Measurements from ENCODE around the gene OR6Q1.

DNA sequence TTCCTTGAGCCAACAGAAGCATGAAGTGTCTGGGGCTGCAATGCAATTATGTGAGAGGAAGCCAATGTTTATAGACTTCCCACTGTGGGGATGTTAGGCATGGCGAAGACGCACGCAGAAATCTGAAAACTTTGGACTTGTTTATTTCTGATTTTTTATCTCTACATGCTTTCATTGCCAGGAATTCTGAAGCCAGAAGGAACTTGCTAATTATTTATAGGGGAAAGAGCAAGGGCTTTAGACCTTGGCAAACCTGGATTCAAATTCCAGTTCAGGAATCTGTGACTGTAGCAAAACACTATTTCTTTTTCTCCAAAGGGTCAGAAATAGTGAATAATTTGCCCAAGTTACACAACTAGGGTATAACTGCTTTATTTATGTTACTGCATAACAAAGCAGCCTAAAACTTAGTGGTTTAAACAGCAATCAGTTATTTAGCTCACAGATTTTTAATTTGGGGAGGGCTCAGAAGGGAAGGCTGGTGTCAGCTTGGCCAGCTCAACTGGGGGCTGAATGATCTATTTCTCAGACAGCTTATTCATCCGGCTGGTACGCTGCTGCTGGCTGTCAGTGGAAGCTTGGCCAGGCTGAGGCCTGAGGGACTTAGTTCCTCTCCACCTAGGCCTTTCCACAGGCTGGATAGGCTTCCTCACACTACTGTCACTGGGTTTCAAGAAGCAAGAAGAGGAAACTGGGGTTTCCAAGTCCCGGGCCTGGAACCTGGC is 1.9 kb upstream of the OR6Q1 start:
- TF ChIP-seq, protein P1, sequence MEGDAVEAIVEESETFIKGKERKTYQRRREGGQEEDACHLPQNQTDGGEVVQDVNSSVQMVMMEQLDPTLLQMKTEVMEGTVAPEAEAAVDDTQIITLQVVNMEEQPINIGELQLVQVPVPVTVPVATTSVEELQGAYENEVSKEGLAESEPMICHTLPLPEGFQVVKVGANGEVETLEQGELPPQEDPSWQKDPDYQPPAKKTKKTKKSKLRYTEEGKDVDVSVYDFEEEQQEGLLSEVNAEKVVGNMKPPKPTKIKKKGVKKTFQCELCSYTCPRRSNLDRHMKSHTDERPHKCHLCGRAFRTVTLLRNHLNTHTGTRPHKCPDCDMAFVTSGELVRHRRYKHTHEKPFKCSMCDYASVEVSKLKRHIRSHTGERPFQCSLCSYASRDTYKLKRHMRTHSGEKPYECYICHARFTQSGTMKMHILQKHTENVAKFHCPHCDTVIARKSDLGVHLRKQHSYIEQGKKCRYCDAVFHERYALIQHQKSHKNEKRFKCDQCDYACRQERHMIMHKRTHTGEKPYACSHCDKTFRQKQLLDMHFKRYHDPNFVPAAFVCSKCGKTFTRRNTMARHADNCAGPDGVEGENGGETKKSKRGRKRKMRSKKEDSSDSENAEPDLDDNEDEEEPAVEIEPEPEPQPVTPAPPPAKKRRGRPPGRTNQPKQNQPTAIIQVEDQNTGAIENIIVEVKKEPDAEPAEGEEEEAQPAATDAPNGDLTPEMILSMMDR (IDR thresholded peaks at IDR 0.05), result no peak
- TF ChIP-seq, protein P2, sequence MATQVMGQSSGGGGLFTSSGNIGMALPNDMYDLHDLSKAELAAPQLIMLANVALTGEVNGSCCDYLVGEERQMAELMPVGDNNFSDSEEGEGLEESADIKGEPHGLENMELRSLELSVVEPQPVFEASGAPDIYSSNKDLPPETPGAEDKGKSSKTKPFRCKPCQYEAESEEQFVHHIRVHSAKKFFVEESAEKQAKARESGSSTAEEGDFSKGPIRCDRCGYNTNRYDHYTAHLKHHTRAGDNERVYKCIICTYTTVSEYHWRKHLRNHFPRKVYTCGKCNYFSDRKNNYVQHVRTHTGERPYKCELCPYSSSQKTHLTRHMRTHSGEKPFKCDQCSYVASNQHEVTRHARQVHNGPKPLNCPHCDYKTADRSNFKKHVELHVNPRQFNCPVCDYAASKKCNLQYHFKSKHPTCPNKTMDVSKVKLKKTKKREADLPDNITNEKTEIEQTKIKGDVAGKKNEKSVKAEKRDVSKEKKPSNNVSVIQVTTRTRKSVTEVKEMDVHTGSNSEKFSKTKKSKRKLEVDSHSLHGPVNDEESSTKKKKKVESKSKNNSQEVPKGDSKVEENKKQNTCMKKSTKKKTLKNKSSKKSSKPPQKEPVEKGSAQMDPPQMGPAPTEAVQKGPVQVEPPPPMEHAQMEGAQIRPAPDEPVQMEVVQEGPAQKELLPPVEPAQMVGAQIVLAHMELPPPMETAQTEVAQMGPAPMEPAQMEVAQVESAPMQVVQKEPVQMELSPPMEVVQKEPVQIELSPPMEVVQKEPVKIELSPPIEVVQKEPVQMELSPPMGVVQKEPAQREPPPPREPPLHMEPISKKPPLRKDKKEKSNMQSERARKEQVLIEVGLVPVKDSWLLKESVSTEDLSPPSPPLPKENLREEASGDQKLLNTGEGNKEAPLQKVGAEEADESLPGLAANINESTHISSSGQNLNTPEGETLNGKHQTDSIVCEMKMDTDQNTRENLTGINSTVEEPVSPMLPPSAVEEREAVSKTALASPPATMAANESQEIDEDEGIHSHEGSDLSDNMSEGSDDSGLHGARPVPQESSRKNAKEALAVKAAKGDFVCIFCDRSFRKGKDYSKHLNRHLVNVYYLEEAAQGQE (IDR thresholded peaks at IDR 0.05; ENCODE audit: insufficient read depth in 1 of 2, low read depth in 2 of 2, low read length in 1 of 2), result no peak
- TF ChIP-seq SIN3A (IDR thresholded peaks at IDR 0.05; ENCODE audit: borderline replicate concordance, insufficient read depth, low read depth, low read length) (no peak), TCF7L2 (IDR thresholded peaks at IDR 0.05; ENCODE audit: low read depth, low read length) (no peak)

Measured in Panc1 (cell line).